HG03159 (cell line): ENCODE results near the gene COL11A1.
"Not testable (repeated sequence)": the region's sequence is repeated elsewhere in the genome, so short reads cannot be mapped to it uniquely, and the experiment has no call there.

ENCODE experiments used
- ATAC-seq: cut with Tn5 transposase; IDR thresholded peaks from one replicate; pipeline ENCODE4 v1.9.1; 2021; ENCODE audit warnings: mild to moderate bottlenecking, moderate library complexity; ENCODE audit not compliant: unreplicated experiment

Gene COL11A1

DNA sequence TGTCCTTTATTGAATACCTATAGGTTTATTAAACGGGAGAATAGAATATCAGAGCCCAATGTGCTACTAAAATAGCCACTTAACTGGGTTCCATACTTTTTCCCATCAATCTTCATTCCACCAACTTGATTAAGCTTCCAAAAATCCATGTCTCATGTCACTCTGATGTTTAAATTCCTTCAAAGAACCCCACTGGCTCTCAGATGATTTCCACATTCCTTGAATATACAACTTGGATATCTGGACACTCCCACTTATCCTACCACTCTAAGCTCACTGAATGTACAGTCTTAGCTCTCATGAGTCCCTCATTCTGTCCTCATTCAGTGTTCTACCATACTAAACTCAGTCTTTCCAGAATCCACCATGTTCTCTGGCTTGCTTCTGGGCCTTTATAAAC is 21.1 kb downstream of the COL11A1 start:
- no peak for ATAC-seq

DNA sequence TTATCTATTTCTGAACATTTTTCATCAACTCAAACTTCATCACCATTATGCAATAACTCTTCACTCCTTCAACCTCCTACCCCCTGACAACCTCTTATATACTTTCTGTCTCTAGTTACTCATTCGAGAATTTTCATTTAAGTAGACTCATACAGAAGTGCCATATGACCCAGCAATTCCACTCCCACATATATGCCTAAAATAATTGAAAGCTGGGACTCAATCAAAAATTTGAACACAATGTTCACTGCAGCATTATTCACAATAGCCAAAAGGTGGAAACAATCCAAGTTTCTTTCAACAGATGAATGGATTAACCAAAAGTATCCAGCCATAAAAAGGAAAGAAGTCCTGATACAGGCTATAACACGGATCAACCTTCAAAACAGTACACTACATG is 24.1 kb downstream of the COL11A1 start:
- no peak for ATAC-seq

DNA sequence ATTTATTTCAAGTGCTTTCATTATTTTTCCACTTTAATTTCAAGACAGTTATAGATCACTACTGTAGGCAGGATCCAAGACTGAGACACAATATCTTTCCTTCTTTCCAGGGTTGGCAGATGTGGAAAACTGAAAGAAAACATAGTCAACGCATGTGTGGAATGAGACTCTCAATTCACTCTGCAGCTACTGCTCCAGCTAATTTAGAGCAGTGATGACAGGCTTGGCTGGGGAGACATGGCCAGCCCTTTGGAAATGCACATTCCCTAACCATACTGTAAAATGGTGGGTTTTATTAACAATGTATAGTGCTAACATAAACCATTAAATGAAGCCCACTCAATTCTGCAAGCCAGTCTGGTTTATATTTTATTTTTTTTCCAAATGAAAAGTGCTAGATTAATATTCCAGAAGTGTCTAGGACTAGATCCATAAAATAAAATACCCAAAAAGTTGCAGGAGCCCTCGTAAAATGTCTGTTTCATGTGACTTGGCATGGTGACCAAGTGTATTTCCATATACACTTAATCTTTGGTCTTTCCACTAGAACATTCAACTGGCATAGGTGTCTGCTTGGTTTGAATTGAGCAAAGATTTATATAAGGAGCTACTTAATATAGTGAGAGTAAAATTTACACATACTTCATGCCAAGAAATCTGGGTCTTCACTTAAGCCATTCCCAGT is 32.9 kb downstream of the COL11A1 start:
- ATAC-seq = no peak

- ATAC-seq = no peak
Observed at GRCh38 chr1:103074224-103074623, 34.1 kb downstream of the COL11A1 start.

DNA sequence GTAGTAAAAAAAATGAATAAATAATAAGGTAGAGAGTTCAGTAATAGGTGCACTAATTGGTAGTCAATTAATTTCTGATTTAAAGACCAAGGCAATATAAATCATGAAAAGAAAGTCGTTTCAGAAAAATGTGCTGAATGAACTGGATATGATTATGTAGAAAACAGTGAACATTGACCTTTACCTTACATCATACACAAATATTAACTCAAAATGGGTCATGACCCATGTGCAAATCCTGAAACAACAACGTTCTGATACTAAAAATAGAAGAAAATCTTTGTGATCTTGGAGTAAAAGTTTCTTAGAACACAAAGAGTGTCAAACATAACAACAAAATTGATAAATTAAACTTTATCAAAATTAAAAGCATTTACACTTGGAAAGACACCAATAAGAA is 39.1 kb downstream of the COL11A1 start:
- ATAC-seq = no peak

GRCh38 chr1:103063921-103064320 is 44.4 kb downstream of the COL11A1 start:
- no peak for ATAC-seq

DNA sequence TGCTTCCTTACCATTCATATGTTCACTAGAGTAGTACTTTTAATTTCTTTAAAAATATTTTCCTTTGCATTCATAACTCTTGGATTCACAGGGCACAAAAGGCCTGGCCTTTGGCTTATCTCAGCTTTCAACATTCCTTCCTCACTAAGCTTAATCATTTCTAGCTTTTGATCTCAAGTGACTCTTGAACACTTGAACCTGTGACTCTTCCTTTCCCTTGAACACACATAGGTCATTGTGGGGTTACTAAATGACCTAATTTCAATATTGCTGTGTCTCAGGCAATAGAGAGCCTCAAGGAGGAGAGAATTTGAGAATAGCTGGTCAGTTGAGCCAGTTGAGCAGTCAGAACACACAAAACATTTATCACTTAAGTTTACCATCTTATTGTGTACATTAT is 49.9 kb downstream of the COL11A1 start:
- no peak for ATAC-seq

- ATAC-seq = no peak
Observed at GRCh38 chr1:103056423-103056822, 51.9 kb downstream of the COL11A1 start.

DNA sequence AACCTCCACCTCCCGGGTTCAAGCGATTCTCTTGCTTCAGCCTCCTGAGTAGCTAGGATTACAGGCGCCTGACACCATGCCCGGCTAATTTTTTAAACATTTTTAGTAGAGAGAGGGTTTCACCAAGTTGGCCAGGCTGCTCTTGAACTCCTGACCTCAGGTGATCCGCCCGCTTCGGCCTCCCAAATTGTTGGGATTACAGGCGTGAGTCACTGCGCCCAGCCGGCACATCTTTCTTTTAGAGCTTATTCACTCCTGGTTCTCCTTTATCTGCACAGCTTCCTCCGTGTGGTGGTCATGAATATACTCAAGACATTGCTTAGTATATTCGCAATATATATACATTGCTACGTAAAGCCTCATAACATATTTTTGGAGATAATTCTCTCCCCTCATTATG is 80.2 kb downstream of the COL11A1 start:
- not testable (repeated sequence) for ATAC-seq

DNA sequence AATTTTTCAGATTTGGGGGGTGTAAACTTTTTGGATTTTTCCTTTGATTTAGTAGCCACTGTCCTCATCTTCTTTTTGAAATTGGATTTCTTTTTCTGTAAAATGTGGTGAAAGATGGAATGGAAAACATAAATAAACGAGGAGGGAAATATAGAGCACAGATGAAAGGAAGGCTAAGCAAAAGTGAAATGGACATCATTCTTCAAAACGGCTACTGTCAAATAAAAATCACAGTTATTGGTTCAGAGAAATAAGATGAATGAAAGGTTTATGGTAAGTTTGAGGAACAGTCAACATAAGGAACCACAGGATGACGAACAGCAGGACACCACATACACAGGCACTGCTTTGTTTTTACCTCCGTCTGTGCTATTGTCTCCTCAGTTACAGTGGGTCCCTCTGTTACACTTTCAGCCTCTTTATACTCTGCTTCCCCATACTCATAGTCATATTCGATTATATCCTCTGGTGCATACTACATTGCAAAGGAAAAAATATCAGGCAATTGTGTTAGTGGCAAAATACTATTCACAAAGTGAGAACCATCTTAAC is 82.4 kb downstream of the COL11A1 start:
- ATAC-seq = no peak

- ATAC-seq = no peak
Observed at GRCh38 chr1:103024051-103024450, 84.3 kb downstream of the COL11A1 start.

- no peak for ATAC-seq
Observed at GRCh38 chr1:103002005-103002404, 106.3 kb downstream of the COL11A1 start.

DNA sequence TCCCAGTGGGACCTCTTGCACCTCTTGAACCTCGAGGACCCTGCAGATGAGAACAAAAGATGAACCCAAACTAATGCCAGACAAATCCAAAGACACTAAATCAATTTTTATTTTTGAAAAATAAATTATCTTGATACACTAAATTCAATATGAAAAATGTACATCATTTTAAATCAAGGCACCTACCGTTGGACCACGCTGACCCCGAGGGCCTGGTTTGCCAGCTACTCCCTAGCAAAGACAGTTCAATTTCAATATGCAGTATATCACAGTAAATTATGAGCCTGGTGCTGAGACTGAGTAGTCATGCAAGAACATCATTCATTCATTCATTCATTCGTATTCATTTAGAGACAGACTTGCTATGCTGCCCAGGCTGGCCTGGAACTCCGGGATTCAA is 129.4 kb downstream of the COL11A1 start:
- no peak for ATAC-seq

GRCh38 chr1:102977292-102977691 is 131.0 kb downstream of the COL11A1 start:
- no peak for ATAC-seq

- peak; percentile 75 for ATAC-seq
Observed at GRCh38 chr1:102970496-102971078, 137.7 kb downstream of the COL11A1 start.

DNA sequence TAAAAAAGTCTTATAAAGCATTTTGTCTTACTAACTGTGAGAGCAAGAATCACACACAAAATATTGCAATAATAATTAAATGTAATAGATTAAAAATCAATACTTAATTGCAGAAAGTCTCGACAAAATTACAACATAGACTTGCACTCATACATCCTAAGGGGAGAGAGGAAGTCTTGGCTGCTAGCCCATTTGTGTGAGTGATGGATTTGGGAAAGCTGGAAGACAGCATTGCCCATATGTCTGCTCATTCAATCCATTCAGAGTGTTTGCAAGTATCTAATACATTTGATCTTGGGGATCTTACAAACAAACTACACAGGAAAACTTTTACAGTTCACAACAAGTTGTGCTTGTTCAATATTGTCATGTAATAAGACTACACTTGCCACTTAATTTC is 140.5 kb downstream of the COL11A1 start:
- no peak for ATAC-seq

DNA sequence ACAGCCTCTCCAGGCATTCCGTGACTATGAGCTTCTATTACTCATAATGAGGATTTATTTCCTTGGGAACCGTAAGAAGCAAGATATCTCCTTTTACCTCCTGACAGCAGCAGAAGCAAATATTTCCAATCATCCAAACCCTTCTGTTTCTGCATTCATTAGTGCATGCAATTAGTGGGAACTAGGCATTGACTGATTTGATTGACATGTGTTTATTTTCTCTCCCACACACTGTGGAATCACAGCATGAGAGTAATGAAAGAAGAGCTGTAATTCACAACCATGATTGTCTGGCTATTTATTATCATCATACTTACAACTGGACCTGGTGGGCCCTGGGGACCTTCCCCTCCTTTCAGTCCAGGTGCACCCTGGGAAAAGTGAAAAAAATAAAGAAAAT is 146.8 kb downstream of the COL11A1 start:
- ATAC-seq = no peak

- ATAC-seq = no peak
Observed at GRCh38 chr1:102954576-102954975, 153.7 kb downstream of the COL11A1 start.

GRCh38 chr1:102952400-102952799 is 155.9 kb downstream of the COL11A1 start:
- no peak for ATAC-seq

DNA sequence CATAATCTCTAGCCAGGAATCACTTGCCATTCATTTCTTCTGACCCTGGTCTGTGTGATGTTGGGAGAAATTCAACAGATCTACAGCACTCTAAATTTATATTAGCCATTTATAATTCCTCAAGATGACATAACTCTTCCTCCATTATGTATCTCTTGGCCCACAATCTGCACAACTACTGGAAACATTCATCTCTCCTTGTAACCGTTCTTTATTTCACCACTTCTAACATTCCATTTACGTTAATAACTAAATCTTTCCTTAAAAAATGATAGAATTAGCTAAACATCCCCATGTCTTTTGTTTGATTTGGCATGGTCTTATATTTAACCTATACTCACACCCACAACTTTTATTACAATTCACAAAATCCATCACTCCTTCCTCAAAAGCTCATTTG is 166.0 kb downstream of the COL11A1 start:
- ATAC-seq = no peak

DNA sequence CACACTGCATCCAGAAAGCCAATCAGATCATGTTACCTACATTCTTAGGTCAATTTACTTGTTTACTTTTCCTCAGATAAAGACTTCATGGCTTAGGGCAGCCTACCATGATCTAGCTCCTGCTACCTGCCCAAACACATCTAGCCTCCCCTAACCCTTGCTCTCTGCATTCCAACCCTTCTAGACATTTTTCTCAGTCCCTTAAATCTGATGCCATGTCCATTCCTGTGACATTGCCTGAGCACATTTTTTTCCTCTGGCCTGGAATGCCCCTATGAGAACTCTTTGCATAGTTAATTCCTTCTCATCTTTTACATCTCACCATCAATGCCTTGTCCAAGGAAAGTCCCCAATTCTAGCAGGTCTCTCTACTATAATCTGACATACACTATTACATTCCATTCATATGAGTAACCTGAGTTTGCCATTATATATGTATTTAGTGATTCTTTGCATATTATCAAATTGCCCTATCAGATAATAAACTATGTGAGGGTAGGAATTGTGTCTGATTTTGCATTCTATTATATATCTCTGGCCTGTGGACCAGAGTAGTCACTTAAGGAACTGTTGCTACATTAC is 166.9 kb downstream of the COL11A1 start:
- no peak for ATAC-seq

- no peak for ATAC-seq
Observed at GRCh38 chr1:102937401-102937800, 170.9 kb downstream of the COL11A1 start.
